WTC11 (cell line): Measurements from ENCODE around the gene PSMD4.

Experiments
- IRF2 ChIP-seq: sonication (generic); formaldehyde crosslinking; IDR thresholded peaks from 2 replicates; pipeline ENCODE4 v1.8.0; 2022; ENCODE audit warnings: low read depth, missing genetic modification reagents, borderline replicate concordance
- JUN ChIP-seq: sonication (generic); formaldehyde crosslinking; IDR thresholded peaks from 2 replicates; pipeline ENCODE4 v1.8.0; 2023; ENCODE audit warnings: mild to moderate bottlenecking, missing genetic modification reagents
- ZBTB21 ChIP-seq: sonication (generic); formaldehyde crosslinking; IDR thresholded peaks from 2 replicates; pipeline ENCODE4 v1.8.1; 2023; ENCODE audit warnings: mild to moderate bottlenecking, missing genetic modification reagents, borderline replicate concordance
- ZNF232 ChIP-seq: sonication (generic); formaldehyde crosslinking; IDR thresholded peaks from 2 replicates; pipeline ENCODE4 v1.8.0; 2022; ENCODE audit warnings: mild to moderate bottlenecking, missing genetic modification reagents
- TF ChIP-seq, protein P1 (sequence below): fragments of 200-600 bp; IDR thresholded peaks from 2 replicates; pipeline ENCODE4 v1.8.0; 2022; ENCODE audit warnings: antibody characterized with exemption
- TF ChIP-seq, protein P2 (sequence below): fragments of 250-450 bp; sonication (Bioruptor Pico); IDR thresholded peaks from 2 replicates; pipeline ENCODE4 v1.9.0; 2021; ENCODE audit warnings: mild to moderate bottlenecking, borderline replicate concordance
- TF ChIP-seq, protein P3 (sequence below): sonication (generic); formaldehyde crosslinking; IDR thresholded peaks from 2 replicates; pipeline ENCODE4 v1.8.0; 2022; ENCODE audit warnings: mild to moderate bottlenecking, missing genetic modification reagents

DNA sequence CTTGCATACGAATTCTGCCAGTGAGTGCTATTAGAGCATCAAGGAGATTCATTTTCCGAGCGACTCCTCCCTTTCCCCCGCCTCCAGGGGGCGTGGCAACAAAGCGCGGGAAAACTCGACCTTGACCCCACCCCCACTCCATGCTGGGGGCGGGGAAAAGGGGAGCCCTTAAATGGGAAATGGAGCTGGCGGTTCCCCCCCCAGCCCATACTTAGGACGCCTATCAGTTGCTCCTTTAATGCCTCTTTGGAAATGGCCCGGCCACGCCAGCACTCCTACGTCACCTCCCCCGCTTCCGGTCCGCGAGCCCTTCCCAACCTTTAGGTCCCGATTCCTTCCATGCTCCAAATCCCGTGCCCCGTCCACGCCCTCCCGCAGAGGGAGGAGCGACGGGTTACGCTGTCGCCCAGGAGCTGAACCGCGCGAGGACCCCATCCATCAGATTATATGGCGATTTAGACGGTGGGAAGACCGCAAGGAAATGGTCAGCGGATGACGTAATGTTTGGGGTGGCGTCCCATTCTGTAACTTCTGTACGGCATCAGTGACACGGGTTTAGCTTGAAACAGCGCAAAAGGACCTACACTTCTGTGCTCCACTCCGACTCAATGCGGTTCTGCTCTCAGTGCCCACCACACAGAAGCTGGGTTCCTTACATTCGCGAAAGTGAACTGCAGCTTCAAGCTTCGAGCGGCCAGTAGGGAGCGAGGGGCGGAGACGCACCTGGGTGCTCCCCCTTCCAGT lies 26.9 kb downstream of the PSMD4 start:
- TF ChIP-seq, protein P1, sequence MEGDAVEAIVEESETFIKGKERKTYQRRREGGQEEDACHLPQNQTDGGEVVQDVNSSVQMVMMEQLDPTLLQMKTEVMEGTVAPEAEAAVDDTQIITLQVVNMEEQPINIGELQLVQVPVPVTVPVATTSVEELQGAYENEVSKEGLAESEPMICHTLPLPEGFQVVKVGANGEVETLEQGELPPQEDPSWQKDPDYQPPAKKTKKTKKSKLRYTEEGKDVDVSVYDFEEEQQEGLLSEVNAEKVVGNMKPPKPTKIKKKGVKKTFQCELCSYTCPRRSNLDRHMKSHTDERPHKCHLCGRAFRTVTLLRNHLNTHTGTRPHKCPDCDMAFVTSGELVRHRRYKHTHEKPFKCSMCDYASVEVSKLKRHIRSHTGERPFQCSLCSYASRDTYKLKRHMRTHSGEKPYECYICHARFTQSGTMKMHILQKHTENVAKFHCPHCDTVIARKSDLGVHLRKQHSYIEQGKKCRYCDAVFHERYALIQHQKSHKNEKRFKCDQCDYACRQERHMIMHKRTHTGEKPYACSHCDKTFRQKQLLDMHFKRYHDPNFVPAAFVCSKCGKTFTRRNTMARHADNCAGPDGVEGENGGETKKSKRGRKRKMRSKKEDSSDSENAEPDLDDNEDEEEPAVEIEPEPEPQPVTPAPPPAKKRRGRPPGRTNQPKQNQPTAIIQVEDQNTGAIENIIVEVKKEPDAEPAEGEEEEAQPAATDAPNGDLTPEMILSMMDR = peak; percentile 38; the same call in 1 of the 2 replicates
- TF ChIP-seq, protein P2, sequence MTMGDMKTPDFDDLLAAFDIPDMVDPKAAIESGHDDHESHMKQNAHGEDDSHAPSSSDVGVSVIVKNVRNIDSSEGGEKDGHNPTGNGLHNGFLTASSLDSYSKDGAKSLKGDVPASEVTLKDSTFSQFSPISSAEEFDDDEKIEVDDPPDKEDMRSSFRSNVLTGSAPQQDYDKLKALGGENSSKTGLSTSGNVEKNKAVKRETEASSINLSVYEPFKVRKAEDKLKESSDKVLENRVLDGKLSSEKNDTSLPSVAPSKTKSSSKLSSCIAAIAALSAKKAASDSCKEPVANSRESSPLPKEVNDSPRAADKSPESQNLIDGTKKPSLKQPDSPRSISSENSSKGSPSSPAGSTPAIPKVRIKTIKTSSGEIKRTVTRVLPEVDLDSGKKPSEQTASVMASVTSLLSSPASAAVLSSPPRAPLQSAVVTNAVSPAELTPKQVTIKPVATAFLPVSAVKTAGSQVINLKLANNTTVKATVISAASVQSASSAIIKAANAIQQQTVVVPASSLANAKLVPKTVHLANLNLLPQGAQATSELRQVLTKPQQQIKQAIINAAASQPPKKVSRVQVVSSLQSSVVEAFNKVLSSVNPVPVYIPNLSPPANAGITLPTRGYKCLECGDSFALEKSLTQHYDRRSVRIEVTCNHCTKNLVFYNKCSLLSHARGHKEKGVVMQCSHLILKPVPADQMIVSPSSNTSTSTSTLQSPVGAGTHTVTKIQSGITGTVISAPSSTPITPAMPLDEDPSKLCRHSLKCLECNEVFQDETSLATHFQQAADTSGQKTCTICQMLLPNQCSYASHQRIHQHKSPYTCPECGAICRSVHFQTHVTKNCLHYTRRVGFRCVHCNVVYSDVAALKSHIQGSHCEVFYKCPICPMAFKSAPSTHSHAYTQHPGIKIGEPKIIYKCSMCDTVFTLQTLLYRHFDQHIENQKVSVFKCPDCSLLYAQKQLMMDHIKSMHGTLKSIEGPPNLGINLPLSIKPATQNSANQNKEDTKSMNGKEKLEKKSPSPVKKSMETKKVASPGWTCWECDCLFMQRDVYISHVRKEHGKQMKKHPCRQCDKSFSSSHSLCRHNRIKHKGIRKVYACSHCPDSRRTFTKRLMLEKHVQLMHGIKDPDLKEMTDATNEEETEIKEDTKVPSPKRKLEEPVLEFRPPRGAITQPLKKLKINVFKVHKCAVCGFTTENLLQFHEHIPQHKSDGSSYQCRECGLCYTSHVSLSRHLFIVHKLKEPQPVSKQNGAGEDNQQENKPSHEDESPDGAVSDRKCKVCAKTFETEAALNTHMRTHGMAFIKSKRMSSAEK (CRISPR knock-in tag) = 0 out of 2 replicates have a peak, but pooled peaks have one; percentile 39
- TF ChIP-seq ZBTB21 (CRISPR knock-in tag) = peak; percentile 98
- TF ChIP-seq IRF2 (CRISPR knock-in tag) = no peak
- TF ChIP-seq JUN = 0 out of 2 replicates have a peak, but pooled peaks have one; percentile 39
- peak; percentile 75 for TF ChIP-seq ZNF232 (CRISPR knock-in tag)
- TF ChIP-seq, protein P3, sequence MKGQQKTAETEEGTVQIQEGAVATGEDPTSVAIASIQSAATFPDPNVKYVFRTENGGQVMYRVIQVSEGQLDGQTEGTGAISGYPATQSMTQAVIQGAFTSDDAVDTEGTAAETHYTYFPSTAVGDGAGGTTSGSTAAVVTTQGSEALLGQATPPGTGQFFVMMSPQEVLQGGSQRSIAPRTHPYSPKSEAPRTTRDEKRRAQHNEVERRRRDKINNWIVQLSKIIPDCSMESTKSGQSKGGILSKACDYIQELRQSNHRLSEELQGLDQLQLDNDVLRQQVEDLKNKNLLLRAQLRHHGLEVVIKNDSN = no peak; the same call in 1 of the 2 replicates
